ENCODE data around the gene RMDN2. TPM values are rescaled to one million over a fixed set of nuclear protein-coding genes. Genes with fewer than 3 reads are reported as not detected.

RMDN2 gene
- total RNA-seq, 4 donors from 2014 or later: 5.3 to 12.0 (median 7.8) TPM

DNA sequence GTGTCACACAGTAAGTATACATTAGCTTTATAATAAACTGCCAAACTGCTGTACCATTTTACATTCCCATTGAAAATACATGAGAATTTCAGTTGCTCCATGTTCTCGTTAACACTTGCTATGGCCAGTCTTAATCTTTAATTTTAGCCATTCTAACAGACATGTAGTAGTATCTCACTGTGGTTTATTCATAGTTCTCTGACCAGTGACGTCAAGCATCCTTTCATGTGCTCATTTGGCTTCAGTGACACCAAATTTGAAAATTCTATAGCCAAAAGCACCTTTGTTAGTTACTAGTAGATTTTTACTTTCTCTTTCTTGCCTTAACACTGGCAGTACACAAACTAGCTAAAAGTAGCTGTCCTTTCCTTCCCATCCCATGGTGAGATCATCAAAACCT lies 107.9 kb downstream of the RMDN2 start:
- no peak for ATAC-seq (ENCODE audit: low FRiP score)
- TF ChIP-seq, protein P1, sequence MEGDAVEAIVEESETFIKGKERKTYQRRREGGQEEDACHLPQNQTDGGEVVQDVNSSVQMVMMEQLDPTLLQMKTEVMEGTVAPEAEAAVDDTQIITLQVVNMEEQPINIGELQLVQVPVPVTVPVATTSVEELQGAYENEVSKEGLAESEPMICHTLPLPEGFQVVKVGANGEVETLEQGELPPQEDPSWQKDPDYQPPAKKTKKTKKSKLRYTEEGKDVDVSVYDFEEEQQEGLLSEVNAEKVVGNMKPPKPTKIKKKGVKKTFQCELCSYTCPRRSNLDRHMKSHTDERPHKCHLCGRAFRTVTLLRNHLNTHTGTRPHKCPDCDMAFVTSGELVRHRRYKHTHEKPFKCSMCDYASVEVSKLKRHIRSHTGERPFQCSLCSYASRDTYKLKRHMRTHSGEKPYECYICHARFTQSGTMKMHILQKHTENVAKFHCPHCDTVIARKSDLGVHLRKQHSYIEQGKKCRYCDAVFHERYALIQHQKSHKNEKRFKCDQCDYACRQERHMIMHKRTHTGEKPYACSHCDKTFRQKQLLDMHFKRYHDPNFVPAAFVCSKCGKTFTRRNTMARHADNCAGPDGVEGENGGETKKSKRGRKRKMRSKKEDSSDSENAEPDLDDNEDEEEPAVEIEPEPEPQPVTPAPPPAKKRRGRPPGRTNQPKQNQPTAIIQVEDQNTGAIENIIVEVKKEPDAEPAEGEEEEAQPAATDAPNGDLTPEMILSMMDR (IDR thresholded peaks at IDR 0.05): no peak

DNA sequence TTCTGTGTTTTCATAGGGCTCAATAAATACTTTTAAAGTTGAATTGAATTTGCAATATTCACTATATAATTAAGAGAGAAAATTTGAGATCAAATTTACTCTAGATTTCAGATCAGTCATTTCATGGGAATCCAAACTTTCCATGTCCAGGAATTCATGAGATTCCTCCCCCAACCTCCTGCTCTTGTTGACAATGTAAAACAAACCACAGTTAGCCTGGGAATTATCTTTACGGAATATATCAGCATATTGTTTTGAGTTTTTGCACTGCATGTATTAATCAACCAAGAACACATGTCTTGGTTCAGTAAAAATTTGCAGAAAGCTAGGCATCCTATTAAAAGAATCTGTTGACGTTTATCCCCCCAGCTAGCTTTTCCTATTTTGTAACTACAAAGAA lies 108.6 kb downstream of the RMDN2 start:
- ATAC-seq (ENCODE audit: low FRiP score): no peak
- TF ChIP-seq, protein P1 (IDR thresholded peaks at IDR 0.05): no peak
- DNase-seq (ENCODE audit: low spot score): no peak

More for the DNA sequence above, 107.9 kb downstream of the RMDN2 start:
- DNase-seq (ENCODE audit: low spot score): no peak

DNA sequence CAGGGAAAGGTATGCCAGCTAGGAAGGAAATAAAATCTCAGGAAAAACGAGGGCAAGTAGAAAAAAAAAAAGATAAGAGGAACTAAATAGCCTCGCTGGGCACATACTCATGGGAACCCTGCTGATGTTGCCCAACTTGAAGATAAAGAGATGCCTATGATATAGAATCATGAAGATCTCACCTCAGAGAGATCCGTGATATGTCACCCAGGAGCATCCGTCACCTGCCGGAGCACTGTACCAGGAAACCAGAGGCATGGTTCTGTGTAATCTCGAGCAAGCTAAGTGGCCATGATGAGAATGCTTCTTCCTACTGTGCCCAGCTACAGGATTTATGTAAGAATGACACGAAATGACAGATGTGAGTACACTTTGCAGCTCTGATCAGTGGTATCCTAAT lies 110.9 kb downstream of the RMDN2 start:
- DNase-seq (ENCODE audit: low spot score) (no peak), ATAC-seq (ENCODE audit: low FRiP score) (no peak)
- TF ChIP-seq, protein P1 (IDR thresholded peaks at IDR 0.05): no peak

DNA sequence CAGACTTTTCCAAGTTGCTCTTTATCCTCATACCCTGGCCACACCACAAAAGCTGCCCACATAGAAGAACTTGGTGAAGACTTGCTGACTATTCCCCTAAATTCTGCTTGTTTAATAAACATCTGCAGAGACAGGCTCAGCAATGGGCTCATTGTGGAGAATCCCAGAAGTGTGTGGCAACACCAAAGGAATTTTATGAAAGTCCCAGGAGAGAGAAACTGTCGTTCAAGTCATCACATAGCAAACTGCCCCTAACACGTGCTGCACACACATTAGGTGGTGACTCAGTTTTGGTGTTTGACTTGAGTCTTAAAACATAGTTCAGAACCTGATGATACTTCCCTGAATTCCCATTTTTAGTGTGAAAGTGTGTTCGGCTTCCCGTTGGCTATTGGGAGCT lies 112.2 kb downstream of the RMDN2 start:
- DNase-seq (ENCODE audit: low spot score): no peak
- ATAC-seq (ENCODE audit: low FRiP score): no peak
- TF ChIP-seq, protein P1 (IDR thresholded peaks at IDR 0.05): no peak

DNA sequence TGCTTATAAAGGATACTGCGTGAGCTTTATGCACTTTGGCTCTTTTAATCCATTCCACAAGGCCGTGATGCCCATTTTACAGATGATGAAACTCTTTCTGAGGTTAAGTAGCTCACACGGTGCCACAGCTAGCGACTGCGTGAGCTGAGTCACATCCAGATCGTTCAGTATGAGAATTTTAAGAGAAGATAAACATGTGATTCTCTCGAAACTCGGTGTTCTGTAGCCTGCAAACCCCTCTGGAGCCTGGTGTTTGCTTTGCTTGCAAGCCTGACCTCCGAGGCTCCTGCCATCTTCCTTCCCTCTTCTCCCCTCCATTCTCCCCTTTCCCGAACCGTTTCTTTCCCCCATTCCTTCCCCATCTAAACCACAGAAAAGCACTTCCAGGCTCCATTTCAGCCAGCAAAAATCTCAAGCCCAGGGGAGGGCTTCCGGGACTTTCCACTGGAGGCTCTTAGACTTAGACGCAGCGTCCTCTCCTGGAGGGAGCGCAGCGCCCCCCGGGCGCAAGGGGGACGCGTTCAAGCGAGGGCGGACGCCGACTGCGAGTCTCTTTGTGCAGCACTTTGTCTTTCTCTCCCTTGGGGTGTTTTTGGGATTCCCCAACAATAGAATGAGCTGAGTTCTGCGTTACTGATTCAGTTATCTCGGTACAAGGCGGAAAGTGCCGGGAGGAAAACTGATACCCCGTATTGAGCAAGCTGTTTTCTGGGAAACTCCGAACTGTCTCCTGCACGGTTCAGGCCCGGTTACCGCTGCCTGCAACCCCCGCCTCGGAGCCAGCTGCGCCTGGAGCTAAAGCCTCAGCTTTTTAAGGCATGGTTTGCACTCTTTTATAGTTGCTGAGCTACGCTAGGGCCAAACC lies 112.9 kb downstream of the RMDN2 start:
- ATAC-seq (ENCODE audit: low FRiP score) (peak; percentile 79), DNase-seq (ENCODE audit: low spot score) (peak; percentile 39)

DNA sequence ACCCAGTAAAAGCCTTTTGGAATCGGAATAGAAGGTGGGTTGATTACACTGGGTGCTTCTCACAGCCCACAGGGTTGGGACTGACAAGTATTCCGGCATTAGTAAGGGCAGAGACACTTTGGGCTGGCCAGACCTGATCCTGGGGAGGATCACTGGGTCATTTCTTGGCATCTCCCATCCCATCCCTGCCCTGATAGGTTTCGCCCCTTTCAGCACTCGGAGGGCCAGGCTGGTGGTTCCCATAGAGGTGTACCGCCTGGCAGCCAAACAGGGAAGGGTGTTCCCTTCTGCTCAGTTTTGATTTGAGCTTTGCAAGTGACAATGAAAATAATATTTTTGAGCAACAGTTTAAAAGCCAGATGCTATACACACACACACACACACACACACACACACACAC lies 113.6 kb downstream of the RMDN2 start:
- DNase-seq (ENCODE audit: low spot score) (no peak), ATAC-seq (ENCODE audit: low FRiP score) (peak; percentile 19)
- TF ChIP-seq, protein P1 (IDR thresholded peaks at IDR 0.05): no peak

More for the DNA sequence above, 112.9 kb downstream of the RMDN2 start:
- TF ChIP-seq, protein P1 (IDR thresholded peaks at IDR 0.05): no peak

Data from omental fat pad (tissue), 4 donors.